ENCODE data around the gene IL25.

DNA sequence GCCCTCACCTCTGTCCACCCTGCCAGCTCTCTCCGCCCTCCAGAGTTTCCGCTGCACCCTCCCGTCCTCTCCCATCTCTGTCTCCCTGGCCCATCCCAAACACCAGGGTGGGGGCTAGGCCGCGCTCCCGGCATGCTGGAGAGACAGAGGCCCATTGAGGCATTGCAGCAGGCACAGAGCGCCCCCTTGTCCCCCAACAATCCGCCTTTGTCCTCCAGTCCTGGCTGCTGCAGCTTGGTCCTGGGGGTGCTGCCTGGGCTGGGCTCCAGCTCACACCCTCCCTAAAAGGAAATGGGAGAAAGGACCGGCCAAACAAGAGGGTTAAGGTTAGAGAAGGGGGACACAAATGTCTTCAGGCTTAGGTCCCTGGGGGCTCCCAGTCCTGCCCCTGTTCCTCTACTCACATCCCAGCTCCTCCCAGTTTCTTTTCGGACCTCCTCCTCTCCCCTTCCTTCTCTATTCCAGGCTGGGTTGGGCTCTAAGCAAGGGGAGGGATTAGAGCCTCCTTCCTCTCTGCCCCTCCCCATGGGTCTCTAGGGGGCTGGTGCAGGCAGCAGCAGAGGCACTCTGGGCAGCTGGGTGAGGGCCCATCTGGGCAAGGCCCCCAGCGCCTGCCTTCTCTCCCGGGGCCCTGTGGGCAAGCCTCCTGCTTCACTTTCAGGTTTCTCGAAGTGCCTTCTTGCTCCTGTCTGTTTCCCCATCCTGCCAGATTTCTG, 4.0 kb downstream of the IL25 start, which contains the start of gene CMTM5:
- TF ChIP-seq TAF1 (IDR thresholded peaks at IDR 0.05; ENCODE audit: borderline replicate concordance, low read depth, low read length) (no peak), POLR2A (IDR thresholded peaks at IDR 0.05; ENCODE audit: low read depth, low read length) (no peak), POLR2AphosphoS5 (IDR thresholded peaks at IDR 0.05; ENCODE audit: low read depth, low read length) (no peak)
